ENCODE data around the gene ARHGEF4. TPM values are rescaled to one million over a fixed set of nuclear protein-coding genes. Genes with fewer than 3 reads are reported as not detected.

The ARHGEF4 gene
- total and polyA plus RNA-seq, 2 experiments from 2014 or later = 4.6 to 16.6 TPM

GRCh38 chr2:131039101-131039440, 202.4 kb downstream of the ARHGEF4 start:
- no peak for DNase-seq (ENCODE audit: low spot score)
- Histone ChIP-seq H3K9me2 (ENCODE audit: insufficient read depth) (no peaks in the 10 kb centered on the region), H3K36me3 (ENCODE audit: insufficient read depth) (no peaks in the 10 kb centered on the region), H3K4me3 (no peak overlapping the region), H3F3A (replicated peaks; ENCODE audit: low read depth) (no peaks in the 10 kb centered on the region), H4K20me1 (replicated peaks; ENCODE audit: insufficient read depth) (no peaks in the 10 kb centered on the region), H3K79me2 (replicated peaks; ENCODE audit: insufficient read depth) (no peaks in the 10 kb centered on the region), H3K27ac (ENCODE audit: low read depth) (no peak overlapping the region), H2AFZ (no peak overlapping the region), H3K4me1 (ENCODE audit: insufficient read depth) (peaks cover 4% of the 10 kb centered on the region; the same call in 1 of the 2 replicates), H3K27me3 (ENCODE audit: insufficient read depth) (peaks cover 18% of the 10 kb centered on the region), H3K4me2 (no peak overlapping the region)
- no peak overlapping the region for H3K4me3 Mint-ChIP-seq
- no peak overlapping the region for H3K27ac Mint-ChIP-seq
- H3K36me3 Mint-ChIP-seq (ENCODE audit: low read depth) = no peaks in the 10 kb centered on the region; the same call in 2 of the 3 replicates
- TF ChIP-seq, protein P1, sequence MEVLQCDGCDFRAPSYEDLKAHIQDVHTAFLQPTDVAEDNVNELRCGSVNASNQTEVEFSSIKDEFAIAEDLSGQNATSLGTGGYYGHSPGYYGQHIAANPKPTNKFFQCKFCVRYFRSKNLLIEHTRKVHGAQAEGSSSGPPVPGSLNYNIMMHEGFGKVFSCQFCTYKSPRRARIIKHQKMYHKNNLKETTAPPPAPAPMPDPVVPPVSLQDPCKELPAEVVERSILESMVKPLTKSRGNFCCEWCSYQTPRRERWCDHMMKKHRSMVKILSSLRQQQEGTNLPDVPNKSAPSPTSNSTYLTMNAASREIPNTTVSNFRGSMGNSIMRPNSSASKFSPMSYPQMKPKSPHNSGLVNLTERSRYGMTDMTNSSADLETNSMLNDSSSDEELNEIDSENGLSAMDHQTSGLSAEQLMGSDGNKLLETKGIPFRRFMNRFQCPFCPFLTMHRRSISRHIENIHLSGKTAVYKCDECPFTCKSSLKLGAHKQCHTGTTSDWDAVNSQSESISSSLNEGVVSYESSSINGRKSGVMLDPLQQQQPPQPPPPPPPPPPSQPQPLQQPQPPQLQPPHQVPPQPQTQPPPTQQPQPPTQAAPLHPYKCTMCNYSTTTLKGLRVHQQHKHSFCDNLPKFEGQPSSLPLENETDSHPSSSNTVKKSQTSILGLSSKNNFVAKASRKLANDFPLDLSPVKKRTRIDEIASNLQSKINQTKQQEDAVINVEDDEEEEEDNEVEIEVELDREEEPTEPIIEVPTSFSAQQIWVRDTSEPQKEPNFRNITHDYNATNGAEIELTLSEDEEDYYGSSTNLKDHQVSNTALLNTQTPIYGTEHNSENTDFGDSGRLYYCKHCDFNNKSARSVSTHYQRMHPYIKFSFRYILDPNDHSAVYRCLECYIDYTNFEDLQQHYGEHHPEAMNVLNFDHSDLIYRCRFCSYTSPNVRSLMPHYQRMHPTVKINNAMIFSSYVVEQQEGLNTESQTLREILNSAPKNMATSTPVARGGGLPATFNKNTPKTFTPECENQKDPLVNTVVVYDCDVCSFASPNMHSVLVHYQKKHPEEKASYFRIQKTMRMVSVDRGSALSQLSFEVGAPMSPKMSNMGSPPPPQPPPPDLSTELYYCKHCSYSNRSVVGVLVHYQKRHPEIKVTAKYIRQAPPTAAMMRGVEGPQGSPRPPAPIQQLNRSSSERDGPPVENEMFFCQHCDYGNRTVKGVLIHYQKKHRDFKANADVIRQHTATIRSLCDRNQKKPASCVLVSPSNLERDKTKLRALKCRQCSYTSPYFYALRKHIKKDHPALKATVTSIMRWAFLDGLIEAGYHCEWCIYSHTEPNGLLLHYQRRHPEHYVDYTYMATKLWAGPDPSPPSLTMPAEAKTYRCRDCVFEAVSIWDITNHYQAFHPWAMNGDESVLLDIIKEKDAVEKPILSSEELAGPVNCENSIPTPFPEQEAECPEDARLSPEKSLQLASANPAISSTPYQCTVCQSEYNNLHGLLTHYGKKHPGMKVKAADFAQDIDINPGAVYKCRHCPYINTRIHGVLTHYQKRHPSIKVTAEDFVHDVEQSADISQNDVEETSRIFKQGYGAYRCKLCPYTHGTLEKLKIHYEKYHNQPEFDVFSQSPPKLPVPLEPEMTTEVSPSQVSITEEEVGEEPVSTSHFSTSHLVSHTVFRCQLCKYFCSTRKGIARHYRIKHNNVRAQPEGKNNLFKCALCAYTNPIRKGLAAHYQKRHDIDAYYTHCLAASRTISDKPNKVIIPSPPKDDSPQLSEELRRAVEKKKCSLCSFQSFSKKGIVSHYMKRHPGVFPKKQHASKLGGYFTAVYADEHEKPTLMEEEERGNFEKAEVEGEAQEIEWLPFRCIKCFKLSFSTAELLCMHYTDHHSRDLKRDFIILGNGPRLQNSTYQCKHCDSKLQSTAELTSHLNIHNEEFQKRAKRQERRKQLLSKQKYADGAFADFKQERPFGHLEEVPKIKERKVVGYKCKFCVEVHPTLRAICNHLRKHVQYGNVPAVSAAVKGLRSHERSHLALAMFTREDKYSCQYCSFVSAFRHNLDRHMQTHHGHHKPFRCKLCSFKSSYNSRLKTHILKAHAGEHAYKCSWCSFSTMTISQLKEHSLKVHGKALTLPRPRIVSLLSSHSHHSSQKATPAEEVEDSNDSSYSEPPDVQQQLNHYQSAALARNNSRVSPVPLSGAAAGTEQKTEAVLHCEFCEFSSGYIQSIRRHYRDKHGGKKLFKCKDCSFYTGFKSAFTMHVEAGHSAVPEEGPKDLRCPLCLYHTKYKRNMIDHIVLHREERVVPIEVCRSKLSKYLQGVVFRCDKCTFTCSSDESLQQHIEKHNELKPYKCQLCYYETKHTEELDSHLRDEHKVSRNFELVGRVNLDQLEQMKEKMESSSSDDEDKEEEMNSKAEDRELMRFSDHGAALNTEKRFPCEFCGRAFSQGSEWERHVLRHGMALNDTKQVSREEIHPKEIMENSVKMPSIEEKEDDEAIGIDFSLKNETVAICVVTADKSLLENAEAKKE (CRISPR knock-in tag; IDR thresholded peaks at IDR 0.05) = no peak
- TF ChIP-seq, protein P2, sequence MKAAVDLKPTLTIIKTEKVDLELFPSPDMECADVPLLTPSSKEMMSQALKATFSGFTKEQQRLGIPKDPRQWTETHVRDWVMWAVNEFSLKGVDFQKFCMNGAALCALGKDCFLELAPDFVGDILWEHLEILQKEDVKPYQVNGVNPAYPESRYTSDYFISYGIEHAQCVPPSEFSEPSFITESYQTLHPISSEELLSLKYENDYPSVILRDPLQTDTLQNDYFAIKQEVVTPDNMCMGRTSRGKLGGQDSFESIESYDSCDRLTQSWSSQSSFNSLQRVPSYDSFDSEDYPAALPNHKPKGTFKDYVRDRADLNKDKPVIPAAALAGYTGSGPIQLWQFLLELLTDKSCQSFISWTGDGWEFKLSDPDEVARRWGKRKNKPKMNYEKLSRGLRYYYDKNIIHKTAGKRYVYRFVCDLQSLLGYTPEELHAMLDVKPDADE (IDR thresholded peaks at IDR 0.05) = no peak
- TF ChIP-seq JUNB (IDR thresholded peaks at IDR 0.05; ENCODE audit: unreplicated experiment) (no peak), EZH2phosphoT487 (IDR thresholded peaks at IDR 0.05; ENCODE audit: unreplicated experiment) (no peak), ZNF331 (CRISPR knock-in tag; IDR thresholded peaks at IDR 0.05; ENCODE audit: low read depth) (no peak), POLR2AphosphoS5 (IDR thresholded peaks at IDR 0.05; ENCODE audit: low read depth) (no peak), NANOG (IDR thresholded peaks at IDR 0.05; ENCODE audit: borderline replicate concordance) (no peak), REST (IDR thresholded peaks at IDR 0.05; ENCODE audit: unreplicated experiment) (no peak), CREB1 (CRISPR knock-in tag; IDR thresholded peaks at IDR 0.05; ENCODE audit: low read depth) (no peak), STAT1 (IDR thresholded peaks at IDR 0.05; ENCODE audit: unreplicated experiment) (no peak), ZNF114 (CRISPR knock-in tag; IDR thresholded peaks at IDR 0.05) (no peak), EZH2 (IDR thresholded peaks at IDR 0.05; ENCODE audit: low read depth, unreplicated experiment) (no peak)
- TF ChIP-seq, protein P3, sequence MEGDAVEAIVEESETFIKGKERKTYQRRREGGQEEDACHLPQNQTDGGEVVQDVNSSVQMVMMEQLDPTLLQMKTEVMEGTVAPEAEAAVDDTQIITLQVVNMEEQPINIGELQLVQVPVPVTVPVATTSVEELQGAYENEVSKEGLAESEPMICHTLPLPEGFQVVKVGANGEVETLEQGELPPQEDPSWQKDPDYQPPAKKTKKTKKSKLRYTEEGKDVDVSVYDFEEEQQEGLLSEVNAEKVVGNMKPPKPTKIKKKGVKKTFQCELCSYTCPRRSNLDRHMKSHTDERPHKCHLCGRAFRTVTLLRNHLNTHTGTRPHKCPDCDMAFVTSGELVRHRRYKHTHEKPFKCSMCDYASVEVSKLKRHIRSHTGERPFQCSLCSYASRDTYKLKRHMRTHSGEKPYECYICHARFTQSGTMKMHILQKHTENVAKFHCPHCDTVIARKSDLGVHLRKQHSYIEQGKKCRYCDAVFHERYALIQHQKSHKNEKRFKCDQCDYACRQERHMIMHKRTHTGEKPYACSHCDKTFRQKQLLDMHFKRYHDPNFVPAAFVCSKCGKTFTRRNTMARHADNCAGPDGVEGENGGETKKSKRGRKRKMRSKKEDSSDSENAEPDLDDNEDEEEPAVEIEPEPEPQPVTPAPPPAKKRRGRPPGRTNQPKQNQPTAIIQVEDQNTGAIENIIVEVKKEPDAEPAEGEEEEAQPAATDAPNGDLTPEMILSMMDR (conservative IDR thresholded peaks at IDR 0.05; ENCODE audit: low read depth in 2 of 2) = no peak
- no peak for ATAC-seq
- peaks cover 9% of the 10 kb centered on the region; the same call in 2 of the 3 replicates for H3K4me1 Mint-ChIP-seq
- peaks cover 35% of the 10 kb centered on the region for H3K27me3 Mint-ChIP-seq (ENCODE audit: insufficient read depth, low read depth, poor library complexity)
- no peaks in the 10 kb centered on the region; the same call in 2 of the 3 replicates for H3K9me3 Mint-ChIP-seq

All from GM23338 (cell line).